Esophagus muscularis mucosa (tissue), 4 donors: ENCODE results near the gene CWH43.
"Not testable (repeated sequence)": the region's sequence is repeated elsewhere in the genome, so short reads cannot be mapped to it uniquely, and the experiment has no call there.

Experiments
- CTCF ChIP-seq, 3 experiments: fragments of 200-600 bp in 2 of 3; fragments of 450-650 bp in 1 of 3; sonication (generic) in 2 of 3; IDR thresholded peaks; one replicate each; pipeline ENCODE4 v1.5.1; 2017 to 2019; ENCODE audit warnings: antibody characterized with exemption in 3 of 3, mild to moderate bottlenecking in 2 of 3, moderate library complexity in 1 of 3
- EP300 ChIP-seq: sonication (generic); formaldehyde crosslinking; IDR thresholded peaks from one replicate; pipeline ENCODE4 v1.6.1; 2017; ENCODE audit warnings: antibody characterized with exemption
- POLR2A ChIP-seq: fragments of 450-650 bp; IDR thresholded peaks from one replicate; pipeline ENCODE4 v1.6.1; 2017; ENCODE audit warnings: antibody characterized with exemption, moderate library complexity, mild to moderate bottlenecking, low read depth
- POLR2AphosphoS5 ChIP-seq, 2 donors: sonication (generic); formaldehyde crosslinking; IDR thresholded peaks; one replicate each; pipeline ENCODE4 v1.6.1; 2017; ENCODE audit warnings: antibody characterized with exemption in 2 of 2

GRCh38 chr4:49107262-49107661 is 121.2 kb downstream of the CWH43 start:
- not testable (repeated sequence) for TF ChIP-seq EP300; POLR2A; CTCF (IDR thresholded peaks at IDR 0.05); POLR2AphosphoS5 (IDR thresholded peaks at IDR 0.05)
